ENCODE data around the gene HPCAL1. TPM values are rescaled to one million over a fixed set of nuclear protein-coding genes. Genes with fewer than 3 reads are reported as not detected.

Gene HPCAL1
- total and polyA plus RNA-seq, 2 of the 8 experiments (the other 6 are each of a cell fraction or from before 2014, with no cell fraction given) = 5.8 to 8.6 TPM

DNA sequence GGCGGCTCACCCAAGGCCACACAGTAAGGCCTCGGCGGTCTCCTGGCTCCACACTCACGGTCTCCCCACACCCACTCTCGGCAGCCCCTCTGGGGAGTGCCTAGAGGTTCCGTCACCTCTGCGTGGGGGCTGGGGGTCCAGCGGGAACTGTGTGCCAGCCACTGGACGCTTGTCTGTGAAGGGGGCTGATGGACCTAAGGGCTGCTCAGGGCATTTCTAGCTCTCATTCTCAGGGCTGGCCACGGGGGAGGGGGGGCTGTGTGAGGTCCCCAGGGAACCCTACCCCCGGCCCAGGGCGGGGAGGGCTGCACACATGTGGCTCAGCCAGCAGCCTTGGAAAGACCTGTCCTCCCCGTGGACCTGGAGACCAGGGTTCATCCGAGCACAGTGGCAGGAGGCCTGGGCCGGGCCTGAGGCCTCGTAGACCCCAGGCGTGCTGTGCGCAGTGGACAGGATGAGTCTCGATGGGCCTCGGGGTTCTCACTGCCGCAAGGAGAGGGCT, 172.6 kb downstream of the HPCAL1 start (continued):
- TF ChIP-seq, protein P1, sequence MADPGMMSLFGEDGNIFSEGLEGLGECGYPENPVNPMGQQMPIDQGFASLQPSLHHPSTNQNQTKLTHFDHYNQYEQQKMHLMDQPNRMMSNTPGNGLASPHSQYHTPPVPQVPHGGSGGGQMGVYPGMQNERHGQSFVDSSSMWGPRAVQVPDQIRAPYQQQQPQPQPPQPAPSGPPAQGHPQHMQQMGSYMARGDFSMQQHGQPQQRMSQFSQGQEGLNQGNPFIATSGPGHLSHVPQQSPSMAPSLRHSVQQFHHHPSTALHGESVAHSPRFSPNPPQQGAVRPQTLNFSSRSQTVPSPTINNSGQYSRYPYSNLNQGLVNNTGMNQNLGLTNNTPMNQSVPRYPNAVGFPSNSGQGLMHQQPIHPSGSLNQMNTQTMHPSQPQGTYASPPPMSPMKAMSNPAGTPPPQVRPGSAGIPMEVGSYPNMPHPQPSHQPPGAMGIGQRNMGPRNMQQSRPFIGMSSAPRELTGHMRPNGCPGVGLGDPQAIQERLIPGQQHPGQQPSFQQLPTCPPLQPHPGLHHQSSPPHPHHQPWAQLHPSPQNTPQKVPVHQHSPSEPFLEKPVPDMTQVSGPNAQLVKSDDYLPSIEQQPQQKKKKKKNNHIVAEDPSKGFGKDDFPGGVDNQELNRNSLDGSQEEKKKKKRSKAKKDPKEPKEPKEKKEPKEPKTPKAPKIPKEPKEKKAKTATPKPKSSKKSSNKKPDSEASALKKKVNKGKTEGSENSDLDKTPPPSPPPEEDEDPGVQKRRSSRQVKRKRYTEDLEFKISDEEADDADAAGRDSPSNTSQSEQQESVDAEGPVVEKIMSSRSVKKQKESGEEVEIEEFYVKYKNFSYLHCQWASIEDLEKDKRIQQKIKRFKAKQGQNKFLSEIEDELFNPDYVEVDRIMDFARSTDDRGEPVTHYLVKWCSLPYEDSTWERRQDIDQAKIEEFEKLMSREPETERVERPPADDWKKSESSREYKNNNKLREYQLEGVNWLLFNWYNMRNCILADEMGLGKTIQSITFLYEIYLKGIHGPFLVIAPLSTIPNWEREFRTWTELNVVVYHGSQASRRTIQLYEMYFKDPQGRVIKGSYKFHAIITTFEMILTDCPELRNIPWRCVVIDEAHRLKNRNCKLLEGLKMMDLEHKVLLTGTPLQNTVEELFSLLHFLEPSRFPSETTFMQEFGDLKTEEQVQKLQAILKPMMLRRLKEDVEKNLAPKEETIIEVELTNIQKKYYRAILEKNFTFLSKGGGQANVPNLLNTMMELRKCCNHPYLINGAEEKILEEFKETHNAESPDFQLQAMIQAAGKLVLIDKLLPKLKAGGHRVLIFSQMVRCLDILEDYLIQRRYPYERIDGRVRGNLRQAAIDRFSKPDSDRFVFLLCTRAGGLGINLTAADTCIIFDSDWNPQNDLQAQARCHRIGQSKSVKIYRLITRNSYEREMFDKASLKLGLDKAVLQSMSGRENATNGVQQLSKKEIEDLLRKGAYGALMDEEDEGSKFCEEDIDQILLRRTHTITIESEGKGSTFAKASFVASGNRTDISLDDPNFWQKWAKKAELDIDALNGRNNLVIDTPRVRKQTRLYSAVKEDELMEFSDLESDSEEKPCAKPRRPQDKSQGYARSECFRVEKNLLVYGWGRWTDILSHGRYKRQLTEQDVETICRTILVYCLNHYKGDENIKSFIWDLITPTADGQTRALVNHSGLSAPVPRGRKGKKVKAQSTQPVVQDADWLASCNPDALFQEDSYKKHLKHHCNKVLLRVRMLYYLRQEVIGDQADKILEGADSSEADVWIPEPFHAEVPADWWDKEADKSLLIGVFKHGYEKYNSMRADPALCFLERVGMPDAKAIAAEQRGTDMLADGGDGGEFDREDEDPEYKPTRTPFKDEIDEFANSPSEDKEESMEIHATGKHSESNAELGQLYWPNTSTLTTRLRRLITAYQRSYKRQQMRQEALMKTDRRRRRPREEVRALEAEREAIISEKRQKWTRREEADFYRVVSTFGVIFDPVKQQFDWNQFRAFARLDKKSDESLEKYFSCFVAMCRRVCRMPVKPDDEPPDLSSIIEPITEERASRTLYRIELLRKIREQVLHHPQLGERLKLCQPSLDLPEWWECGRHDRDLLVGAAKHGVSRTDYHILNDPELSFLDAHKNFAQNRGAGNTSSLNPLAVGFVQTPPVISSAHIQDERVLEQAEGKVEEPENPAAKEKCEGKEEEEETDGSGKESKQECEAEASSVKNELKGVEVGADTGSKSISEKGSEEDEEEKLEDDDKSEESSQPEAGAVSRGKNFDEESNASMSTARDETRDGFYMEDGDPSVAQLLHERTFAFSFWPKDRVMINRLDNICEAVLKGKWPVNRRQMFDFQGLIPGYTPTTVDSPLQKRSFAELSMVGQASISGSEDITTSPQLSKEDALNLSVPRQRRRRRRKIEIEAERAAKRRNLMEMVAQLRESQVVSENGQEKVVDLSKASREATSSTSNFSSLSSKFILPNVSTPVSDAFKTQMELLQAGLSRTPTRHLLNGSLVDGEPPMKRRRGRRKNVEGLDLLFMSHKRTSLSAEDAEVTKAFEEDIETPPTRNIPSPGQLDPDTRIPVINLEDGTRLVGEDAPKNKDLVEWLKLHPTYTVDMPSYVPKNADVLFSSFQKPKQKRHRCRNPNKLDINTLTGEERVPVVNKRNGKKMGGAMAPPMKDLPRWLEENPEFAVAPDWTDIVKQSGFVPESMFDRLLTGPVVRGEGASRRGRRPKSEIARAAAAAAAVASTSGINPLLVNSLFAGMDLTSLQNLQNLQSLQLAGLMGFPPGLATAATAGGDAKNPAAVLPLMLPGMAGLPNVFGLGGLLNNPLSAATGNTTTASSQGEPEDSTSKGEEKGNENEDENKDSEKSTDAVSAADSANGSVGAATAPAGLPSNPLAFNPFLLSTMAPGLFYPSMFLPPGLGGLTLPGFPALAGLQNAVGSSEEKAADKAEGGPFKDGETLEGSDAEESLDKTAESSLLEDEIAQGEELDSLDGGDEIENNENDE (IDR thresholded peaks at IDR 0.05; ENCODE audit: insufficient replicate concordance, low read length) = no peak
- TF ChIP-seq JUN (IDR thresholded peaks at IDR 0.05; ENCODE audit: low read depth, low read length) (no peak), SP4 (IDR thresholded peaks at IDR 0.05; ENCODE audit: low read length) (no peak), SIX5 (IDR thresholded peaks at IDR 0.05; ENCODE audit: low read depth, low read length) (no peak)
